GM06990 (cell line): ENCODE results near the gene ZNF595.
A peak's percentile ranks its signal among the peaks of the same experiment; 100 is the strongest.

Experiments used
- DNase-seq: peaks from one replicate; pipeline ENCODE4 v3.0.0-alpha.2; 2011; ENCODE audit not compliant: insufficient read length; ENCODE audit errors: extremely low read depth
- H3K27me3 ChIP-seq: replicated peaks from 2 replicates; pipeline ENCODE4 v1.6.0; 2011; ENCODE audit warnings: low read length; ENCODE audit not compliant: control insufficient read depth, insufficient read depth
- H3K36me3 ChIP-seq: 2 replicates; pipeline ENCODE4 v1.5.1; 2011; ENCODE audit warnings: low read length; ENCODE audit not compliant: control insufficient read depth, insufficient read depth
- H3K4me3 ChIP-seq: replicated peaks from 2 replicates; pipeline ENCODE4 v1.5.1; 2011; ENCODE audit warnings: low read depth, mild to moderate bottlenecking, control low read depth, low read length
- TF ChIP-seq, protein P1 (sequence below): IDR thresholded peaks from 2 replicates; pipeline ENCODE4 v1.5.1; 2011; ENCODE audit warnings: low read length, control low read depth, mild to moderate bottlenecking, inconsistent platforms; ENCODE audit not compliant: insufficient read depth, poor library complexity, severe bottlenecking

ZNF595 gene

DNA sequence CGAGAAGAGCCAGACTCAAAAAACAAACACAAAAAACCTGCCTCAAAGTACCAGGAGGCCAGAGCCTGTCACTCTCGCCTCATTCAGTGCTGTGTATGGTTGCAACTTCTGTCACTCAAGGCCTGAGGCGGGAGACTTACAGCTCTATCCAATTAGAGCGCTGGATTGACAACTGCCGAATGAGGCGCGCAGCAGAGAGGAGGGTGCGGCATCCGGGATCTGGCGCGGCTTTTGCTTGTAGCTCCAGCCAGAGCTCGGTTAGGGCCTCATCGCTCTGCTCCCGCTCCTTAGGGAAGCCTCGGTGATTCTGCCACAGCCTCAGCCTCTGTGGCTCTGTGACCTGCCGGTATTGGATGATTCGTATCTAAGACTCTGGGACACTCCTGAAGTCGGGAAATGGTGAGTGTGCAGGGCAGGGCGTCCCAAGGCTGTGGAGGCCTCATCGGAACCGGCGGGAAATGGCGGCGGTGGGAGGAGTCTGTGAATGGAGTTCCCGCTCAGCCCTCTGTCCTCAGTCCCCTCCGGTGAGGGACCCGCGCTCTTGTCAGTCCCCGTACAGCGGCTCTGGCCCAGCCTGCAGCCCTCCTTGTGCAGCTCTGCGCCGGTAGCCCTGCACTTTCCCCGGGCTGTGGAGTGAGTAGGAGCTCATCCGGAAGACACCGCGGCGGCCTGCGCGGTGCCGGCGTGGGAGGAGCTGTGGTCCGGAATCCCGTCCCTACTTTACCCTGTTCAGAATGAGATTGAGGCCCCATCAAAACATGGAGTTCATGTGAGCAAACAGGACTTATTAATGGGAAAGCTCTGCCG lies 71.4 kb downstream of the ZNF595 start, which contains the start of gene ZNF718:
ZNF718 (plus strand) TSS at position 227 of the 807 bp plus-strand sequence; CDS start at position 397, 170 bp downstream.
- TF ChIP-seq, protein P1, sequence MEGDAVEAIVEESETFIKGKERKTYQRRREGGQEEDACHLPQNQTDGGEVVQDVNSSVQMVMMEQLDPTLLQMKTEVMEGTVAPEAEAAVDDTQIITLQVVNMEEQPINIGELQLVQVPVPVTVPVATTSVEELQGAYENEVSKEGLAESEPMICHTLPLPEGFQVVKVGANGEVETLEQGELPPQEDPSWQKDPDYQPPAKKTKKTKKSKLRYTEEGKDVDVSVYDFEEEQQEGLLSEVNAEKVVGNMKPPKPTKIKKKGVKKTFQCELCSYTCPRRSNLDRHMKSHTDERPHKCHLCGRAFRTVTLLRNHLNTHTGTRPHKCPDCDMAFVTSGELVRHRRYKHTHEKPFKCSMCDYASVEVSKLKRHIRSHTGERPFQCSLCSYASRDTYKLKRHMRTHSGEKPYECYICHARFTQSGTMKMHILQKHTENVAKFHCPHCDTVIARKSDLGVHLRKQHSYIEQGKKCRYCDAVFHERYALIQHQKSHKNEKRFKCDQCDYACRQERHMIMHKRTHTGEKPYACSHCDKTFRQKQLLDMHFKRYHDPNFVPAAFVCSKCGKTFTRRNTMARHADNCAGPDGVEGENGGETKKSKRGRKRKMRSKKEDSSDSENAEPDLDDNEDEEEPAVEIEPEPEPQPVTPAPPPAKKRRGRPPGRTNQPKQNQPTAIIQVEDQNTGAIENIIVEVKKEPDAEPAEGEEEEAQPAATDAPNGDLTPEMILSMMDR = no peak
- Histone ChIP-seq H3K36me3 (peaks cover 5% of the 10 kb centered on the region; the same call in 1 of the 2 replicates), H3K27me3 (no peaks in the 10 kb centered on the region), H3K4me3 (peak within 1 kb of the TSS; percentile 88)
- peak; percentile 93 for DNase-seq

DNA sequence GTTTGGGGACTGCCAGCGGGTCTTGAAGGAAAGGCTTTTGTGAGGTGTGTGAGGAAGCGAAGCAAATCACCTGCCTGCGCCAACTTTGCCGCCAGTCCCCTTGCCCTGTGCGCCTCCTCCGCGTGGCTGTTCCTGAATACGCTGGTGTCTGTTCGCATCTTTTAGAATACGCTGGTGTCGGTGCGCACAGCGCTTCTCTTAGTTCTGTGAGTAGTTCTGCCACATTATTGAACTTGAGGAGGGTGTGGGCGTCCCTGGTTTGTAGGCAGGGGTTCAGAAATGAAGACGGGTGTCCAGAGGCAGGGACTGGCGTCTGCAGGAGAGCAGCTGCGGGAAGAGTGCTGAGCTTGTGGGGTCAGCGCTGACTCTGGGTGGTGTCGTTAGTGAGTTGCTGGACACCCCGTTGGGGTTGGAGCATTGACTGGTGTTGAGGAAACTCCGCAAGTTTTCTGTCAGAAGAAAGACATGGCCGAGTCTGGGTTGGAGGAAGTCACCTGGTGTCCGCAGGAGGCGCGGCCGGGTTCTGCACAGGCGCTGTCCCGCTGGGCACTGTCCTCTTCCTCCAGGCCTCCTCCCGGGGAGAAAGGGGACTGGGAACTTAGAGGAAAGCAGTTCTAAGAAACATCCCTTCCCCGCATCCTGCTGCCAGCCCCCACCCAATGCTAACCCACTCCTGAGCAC lies 72.1 kb downstream of the ZNF595 start:
- peak; percentile 69 for DNase-seq
- H3K36me3 ChIP-seq = peaks cover 5% of the 10 kb centered on the region; the same call in 1 of the 2 replicates

DNA sequence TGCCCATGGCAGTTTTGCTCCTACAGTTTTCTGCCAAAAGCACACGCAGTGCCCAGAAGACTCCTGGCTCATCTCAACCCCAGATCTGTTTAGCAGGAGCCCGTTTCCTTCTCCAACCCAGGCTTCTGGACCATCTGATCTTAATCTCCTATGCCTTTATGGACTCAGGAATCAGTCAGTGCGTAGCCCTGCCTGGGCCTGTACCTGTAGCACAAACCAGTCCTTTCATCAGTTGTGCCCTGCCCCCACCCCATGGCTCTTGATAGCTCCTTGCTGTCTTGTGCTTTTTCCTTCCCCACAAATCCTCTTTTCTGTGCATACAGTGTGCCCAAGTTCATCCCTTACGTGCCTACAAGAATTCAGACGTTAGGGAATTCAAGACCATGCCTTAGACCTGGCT lies 72.7 kb downstream of the ZNF595 start:
- peak overlapping the region; percentile 88 for H3K4me3 ChIP-seq
- no peak for DNase-seq
- H3K36me3 ChIP-seq = peaks cover 5% of the 10 kb centered on the region

More for the DNA sequence above, 72.1 kb downstream of the ZNF595 start:
- Histone ChIP-seq H3K4me3 (peak overlapping the region; percentile 88), H3K27me3 (no peaks in the 10 kb centered on the region)
- TF ChIP-seq, protein P1 = no peak

DNA sequence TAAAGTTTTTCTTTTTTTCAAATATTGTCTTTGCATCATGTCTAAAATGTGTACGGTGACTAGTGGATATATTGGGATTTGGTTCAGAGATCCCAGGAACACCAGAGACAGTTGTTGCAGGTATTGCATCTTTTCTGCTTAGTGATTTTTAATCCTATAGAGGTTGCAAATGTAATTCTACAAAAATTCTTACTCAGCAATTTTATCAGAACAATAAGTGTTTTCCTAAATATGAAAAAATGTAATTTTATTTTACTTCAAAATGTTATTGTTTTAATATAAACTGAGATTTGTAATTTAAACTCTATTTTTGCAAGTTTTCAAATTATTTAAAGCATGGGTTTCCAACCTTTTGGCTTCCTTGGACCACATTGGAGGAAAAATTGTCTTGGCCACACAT lies 79.4 kb downstream of the ZNF595 start:
- no peak overlapping the region for H3K4me3 ChIP-seq
- H3K27me3 ChIP-seq = no peaks in the 10 kb centered on the region
- H3K36me3 ChIP-seq = peaks cover 10% of the 10 kb centered on the region
- no peak for DNase-seq
- TF ChIP-seq, protein P1 = no peak

More for the DNA sequence above, 72.7 kb downstream of the ZNF595 start:
- TF ChIP-seq, protein P1 = no peak
- no peaks in the 10 kb centered on the region for H3K27me3 ChIP-seq
